HG03565 (cell line): ENCODE measurements around the gene UPK2.

Experiments used
- ATAC-seq: cut with Tn5 transposase; IDR thresholded peaks from one replicate; pipeline ENCODE4 v1.9.1; 2021; ENCODE audit warnings: mild to moderate bottlenecking, moderate library complexity; ENCODE audit not compliant: unreplicated experiment

The UPK2 gene

GRCh38 chr11:118956094-118956846, at the start of gene UPK2:
Gene UPK2 (plus strand): TSS chr11:118956298. CDS start chr11:118956351, 53 bp downstream.
- peak; percentile 45 for ATAC-seq

- ATAC-seq, result no peak
Observed at GRCh38 chr11:118907051-118908042, 48.8 kb upstream of the UPK2 start.

GRCh38 chr11:118908264-118908663, 47.8 kb upstream of the UPK2 start:
- no peak for ATAC-seq

- ATAC-seq, result no peak
Observed at GRCh38 chr11:118908901-118909618, 47.0 kb upstream of the UPK2 start.

GRCh38 chr11:118909619-118910308, 46.3 kb upstream of the UPK2 start:
- ATAC-seq, result no peak

GRCh38 chr11:118910309-118911112, 45.6 kb upstream of the UPK2 start:
- ATAC-seq, result no peak

GRCh38 chr11:118911113-118911879, 44.8 kb upstream of the UPK2 start:
- no peak for ATAC-seq

- ATAC-seq, result no peak
Observed at GRCh38 chr11:118911880-118912741, 44.0 kb upstream of the UPK2 start.

- no peak for ATAC-seq
Observed at GRCh38 chr11:118912742-118913410, 43.2 kb upstream of the UPK2 start.

GRCh38 chr11:118913411-118914125, 42.5 kb upstream of the UPK2 start:
- no peak for ATAC-seq

- no peak for ATAC-seq
Observed at GRCh38 chr11:118914178-118914918, 41.8 kb upstream of the UPK2 start.

GRCh38 chr11:118914987-118915386, 41.1 kb upstream of the UPK2 start:
- ATAC-seq, result no peak

GRCh38 chr11:118915396-118915795, 40.7 kb upstream of the UPK2 start:
- no peak for ATAC-seq

- no peak for ATAC-seq
Observed at GRCh38 chr11:118915941-118916841, 39.9 kb upstream of the UPK2 start.

- ATAC-seq, result no peak
Observed at GRCh38 chr11:118916842-118917388, 39.2 kb upstream of the UPK2 start.
